Measurements from ENCODE around the gene TMEM8B.

Gene TMEM8B

GRCh38 chr9:35829084-35829763 lies at the start of gene TMEM8B:
TSS of gene TMEM8B (plus strand) at chr9:35829228. CDS start at chr9:35829448, 220 bp downstream.
- H3K4me3 ChIP-seq (ENCODE audit: low read depth, low read length): peak within 1 kb of the TSS; percentile 53
- TF ChIP-seq POLR2A (IDR thresholded peaks at IDR 0.05; ENCODE audit: extremely low read depth, insufficient read length) (peak; percentile 24), CTCF (IDR thresholded peaks at IDR 0.05; ENCODE audit: low read depth, low read length) (no peak)
- DNase-seq (ENCODE audit: low read depth): peak; percentile 84

- DNase-seq (ENCODE audit: low read depth): no peak
- no peak overlapping the region for H3K4me3 ChIP-seq (ENCODE audit: low read depth, low read length)
- TF ChIP-seq MAX (IDR thresholded peaks at IDR 0.05; ENCODE audit: low read depth, low read length): no peak
- no peak for TF ChIP-seq MYC (IDR thresholded peaks at IDR 0.05; ENCODE audit: low read depth, low read length)
- TF ChIP-seq POLR2A (IDR thresholded peaks at IDR 0.05; ENCODE audit: extremely low read depth, insufficient read length): no peak
- TF ChIP-seq CTCF (IDR thresholded peaks at IDR 0.05; ENCODE audit: low read depth, low read length): no peak
Measured at GRCh38 chr9:35781066-35781465, 48.0 kb upstream of the TMEM8B start.

- no peak for DNase-seq (ENCODE audit: low read depth)
- H3K4me3 ChIP-seq (ENCODE audit: low read depth, low read length): no peak overlapping the region
- TF ChIP-seq POLR2A (IDR thresholded peaks at IDR 0.05; ENCODE audit: extremely low read depth, insufficient read length) (no peak), MAX (IDR thresholded peaks at IDR 0.05; ENCODE audit: low read depth, low read length) (no peak), CTCF (IDR thresholded peaks at IDR 0.05; ENCODE audit: low read depth, low read length) (no peak), MYC (IDR thresholded peaks at IDR 0.05; ENCODE audit: low read depth, low read length) (no peak)
Measured at GRCh38 chr9:35783418-35783817, 45.6 kb upstream of the TMEM8B start.

GRCh38 chr9:35789541-35789940 lies 39.5 kb upstream of the TMEM8B start:
- TF ChIP-seq POLR2A (IDR thresholded peaks at IDR 0.05; ENCODE audit: extremely low read depth, insufficient read length): no peak
- TF ChIP-seq MYC (IDR thresholded peaks at IDR 0.05; ENCODE audit: low read depth, low read length): no peak
- TF ChIP-seq MAX (IDR thresholded peaks at IDR 0.05; ENCODE audit: low read depth, low read length): no peak
- TF ChIP-seq CTCF (IDR thresholded peaks at IDR 0.05; ENCODE audit: low read depth, low read length): no peak
- H3K4me3 ChIP-seq (ENCODE audit: low read depth, low read length): no peak overlapping the region
- no peak for DNase-seq (ENCODE audit: low read depth)

- H3K4me3 ChIP-seq (ENCODE audit: low read depth, low read length): no peak overlapping the region
- DNase-seq (ENCODE audit: low read depth): no peak
- TF ChIP-seq POLR2A (IDR thresholded peaks at IDR 0.05; ENCODE audit: extremely low read depth, insufficient read length): no peak
- TF ChIP-seq MAX (IDR thresholded peaks at IDR 0.05; ENCODE audit: low read depth, low read length): no peak
- no peak for TF ChIP-seq CTCF (IDR thresholded peaks at IDR 0.05; ENCODE audit: low read depth, low read length)
- no peak for TF ChIP-seq MYC (IDR thresholded peaks at IDR 0.05; ENCODE audit: low read depth, low read length)
Measured at GRCh38 chr9:35790025-35790384, 39.0 kb upstream of the TMEM8B start.
